CD8-positive, alpha-beta memory T cell (primary cell): ENCODE results near the gene NANP. TPM values are rescaled to one million over a fixed set of nuclear protein-coding genes. Genes with fewer than 3 reads are reported as not detected.

Experiments used
- CTCF ChIA-PET: fragments of 350-600 bp; sonication (Branson Sonifier 250); formaldehyde crosslinking; loops from one replicate; lab custom pipeline; 2021; ENCODE audit warnings: antibody characterized with exemption; lab: Charles Lee
- POLR2A ChIA-PET: fragments of 350-600 bp; sonication (Branson Sonifier 250); formaldehyde crosslinking; loops from one replicate; lab custom pipeline; 2021; ENCODE audit warnings: antibody characterized with exemption; lab: Charles Lee
- DNase-seq, 5 donors: peaks; one replicate each; pipeline versions ENCODE4 v3.0.0 to v3.0.0-alpha.2; 2020 to 2022; ENCODE audit warnings: mixed read lengths in 1 of 5
- H3K27ac ChIP-seq: one replicate; pipeline ENCODE4 v1.7.0; 2013; ENCODE audit warnings: low read depth, mild to moderate bottlenecking, low read length, moderate library complexity
- H3K27me3 ChIP-seq: 2 replicates; pipeline ENCODE4 v1.7.0; 2013; ENCODE audit warnings: low read length, mild to moderate bottlenecking; ENCODE audit not compliant: insufficient read depth, poor library complexity, severe bottlenecking
- H3K36me3 ChIP-seq: 2 replicates; pipeline ENCODE4 v1.7.0; 2013; ENCODE audit warnings: mild to moderate bottlenecking, low read length, moderate library complexity; ENCODE audit not compliant: insufficient read depth
- H3K4me1 ChIP-seq: 2 replicates; pipeline ENCODE4 v1.7.0; 2013; ENCODE audit warnings: mild to moderate bottlenecking, low read length, moderate library complexity; ENCODE audit not compliant: insufficient read depth
- H3K4me3 ChIP-seq: 2 replicates; pipeline ENCODE4 v1.7.0; 2013; ENCODE audit warnings: mild to moderate bottlenecking, low read length
- H3K9me3 ChIP-seq: 2 replicates; pipeline ENCODE4 v1.7.0; 2013; ENCODE audit warnings: mild to moderate bottlenecking, low read length
- H3K27ac Mint-ChIP-seq, 8 donors: one replicate each; pipeline ENCODE4 v1.8.0; 2020 to 2021; ENCODE audit warnings: mixed read lengths in 8 of 8, mild to moderate bottlenecking in 6 of 8, inconsistent platforms in 3 of 8, moderate library complexity in 3 of 8
- H3K27me3 Mint-ChIP-seq, 2 donors: one replicate each; pipeline ENCODE4 v1.8.0; 2020 to 2021; ENCODE audit warnings: mixed read lengths in 2 of 2, mild to moderate bottlenecking in 1 of 2, moderate library complexity in 1 of 2
- H3K36me3 Mint-ChIP-seq, 3 donors: one replicate each; pipeline ENCODE4 v1.8.0; 2020 to 2021; ENCODE audit warnings: mixed read lengths in 3 of 3, inconsistent platforms in 1 of 3, mild to moderate bottlenecking in 1 of 3
- H3K4me1 Mint-ChIP-seq, 3 donors: one replicate each; pipeline ENCODE4 v1.8.0; 2020 to 2021; ENCODE audit warnings: mixed read lengths in 3 of 3, inconsistent platforms in 1 of 3, mild to moderate bottlenecking in 1 of 3
- H3K4me3 Mint-ChIP-seq, 7 donors: one replicate each; pipeline ENCODE4 v1.8.0; 2020 to 2021; ENCODE audit warnings: mixed read lengths in 7 of 7, mild to moderate bottlenecking in 6 of 7, moderate library complexity in 4 of 7, inconsistent platforms in 2 of 7
- H3K9me3 Mint-ChIP-seq, 5 donors: one replicate each; pipeline ENCODE4 v1.8.0; 2020 to 2022; ENCODE audit warnings: mixed read lengths in 5 of 5, mild to moderate bottlenecking in 3 of 5, moderate library complexity in 2 of 5, inconsistent platforms in 1 of 5
- polyA plus RNA-seq: library from polyadenylated mRNA; unstranded; fragments of 300-500 nt; fragmentation: Illumina TruSeq; gene quantifications from one replicate; pipeline ENCODE4 v1.2.3, GENCODE V29; 2021
- total RNA-seq, 2 experiments: library from RNA; stranded (reverse); gene quantifications; one replicate each; pipeline ENCODE4 v1.2.3, GENCODE V29; 2021

NANP gene
- total and polyA plus RNA-seq, 3 experiments from 2014 or later = 0.87 to 6.2 (median 5.4) TPM

- Histone ChIP-seq H3K36me3 (no peaks in the 10 kb centered on the region), H3K27me3 (no peaks in the 10 kb centered on the region), H3K4me1 (no peaks in the 10 kb centered on the region), H3K27ac (no peak overlapping the region), H3K9me3 (no peaks in the 10 kb centered on the region), H3K4me3 (no peak overlapping the region)
- H3K27me3 Mint-ChIP-seq = no peaks in the 10 kb centered on the region
- H3K4me3 Mint-ChIP-seq = no peak overlapping the region
- no peaks in the 10 kb centered on the region for H3K4me1 Mint-ChIP-seq
- POLR2A ChIA-PET = no interaction called here
- no peak overlapping the region for H3K27ac Mint-ChIP-seq
- no peak for DNase-seq
- H3K36me3 Mint-ChIP-seq = peaks cover 0 to 7% (median 0%) of the 10 kb centered on the region in 3 donors
- H3K9me3 Mint-ChIP-seq = peaks cover 1 to 5% (median 3%) of the 10 kb centered on the region in 5 donors
- CTCF ChIA-PET = no interaction called here
Measured at GRCh38 chr20:25563876-25564275, 59.9 kb downstream of the NANP start.

GRCh38 chr20:25563362-25563761 lies 60.5 kb downstream of the NANP start:
- Histone ChIP-seq H3K36me3 (no peaks in the 10 kb centered on the region), H3K4me1 (no peaks in the 10 kb centered on the region), H3K4me3 (no peak overlapping the region), H3K9me3 (no peaks in the 10 kb centered on the region), H3K27ac (no peak overlapping the region), H3K27me3 (no peaks in the 10 kb centered on the region)
- Mint-ChIP-seq H3K27me3 (no peaks in the 10 kb centered on the region), H3K4me3 (no peak overlapping the region), H3K36me3 (peaks cover 0 to 7% (median 0%) of the 10 kb centered on the region in 3 donors), H3K27ac (no peak overlapping the region), H3K9me3 (peaks cover 1 to 5% (median 3%) of the 10 kb centered on the region in 5 donors), H3K4me1 (no peaks in the 10 kb centered on the region)
- POLR2A ChIA-PET = no interaction called here
- DNase-seq = no peak
- CTCF ChIA-PET = no interaction called here

Other genes starting within 250 kb of the NANP start
- gene ABHD12, start 233.2 kb downstream of the NANP start, total RNA-seq = 10 to 100 TPM; 27.3 to 27.6 TPM
- gene ABHD12, start 233.2 kb downstream of the NANP start, polyA plus RNA-seq = 35.0 TPM
- 10 to 100 TPM; 26.0 to 31.2 TPM for gene GINS1, start 216.3 kb downstream of the NANP start, total RNA-seq
- 0.74 TPM for gene GINS1, start 216.3 kb downstream of the NANP start, polyA plus RNA-seq
- 1 to 10 TPM in 1 of 2 experiments, under 1 TPM in 1; 0.77 to 1.5 TPM for gene NINL, start 38.5 kb downstream of the NANP start, total RNA-seq
- 0.64 TPM for gene NINL, start 38.5 kb downstream of the NANP start, polyA plus RNA-seq
- gene ZNF337, start 72.8 kb upstream of the NANP start, total RNA-seq = 10 to 100 TPM; 12.5 to 12.7 TPM
- 15.4 TPM for gene ZNF337, start 72.8 kb upstream of the NANP start, polyA plus RNA-seq